ENCODE data around the gene FOXG1.

FOXG1 gene

GRCh38 chr14:28757786-28758185 is 8.8 kb upstream of the FOXG1 start:
- Histone ChIP-seq H3K27me3 (replicated peaks in 2 of 5; ENCODE audit: control insufficient read depth in 4 of 5, insufficient read depth in 5 of 5, low read length in 4 of 5) (peaks cover 20 to 92% (median 59%) of the 10 kb centered on the region in 5 experiments), H3K9me3 (ENCODE audit: control extremely low read depth in 1 of 5, control insufficient read depth in 4 of 5, insufficient read depth in 2 of 5, low read depth in 1 of 5, low read length in 4 of 5) (no peaks in the 10 kb centered on the region), H3K4me1 (ENCODE audit: control extremely low read depth in 1 of 4, control insufficient read depth in 4 of 4, insufficient read depth in 4 of 4, low read length in 3 of 4) (peaks cover 0 to 2% (median 0%) of the 10 kb centered on the region in 4 experiments), H3K4me3 (ENCODE audit: control insufficient read depth in 1 of 7, extremely low read depth in 1 of 7, insufficient read depth in 4 of 7, low read depth in 2 of 7, low read length in 6 of 7) (no peak overlapping the region), H3K27ac (ENCODE audit: insufficient read depth in 1 of 2, low read depth in 1 of 2, low read length in 2 of 2, poor library complexity in 1 of 2, severe bottlenecking in 2 of 2) (no peak overlapping the region), H3K36me3 (ENCODE audit: control insufficient read depth in 4 of 4, insufficient read depth in 4 of 4, low read length in 3 of 4) (no peaks in the 10 kb centered on the region)
- 3% methylated on average over 5 of the region's 7 CpGs for whole genome bisulfite sequencing (ENCODE audit: insufficient coverage)
- CTCF ChIA-PET: interaction anchor here (0.8 to 1.7 kb wide), 5 partner anchors 8 to 1685 kb away, joined by 3 to 6 read pairs (median 3); partner anchors contain the start of gene FOXG1
- POLR2A ChIA-PET: no interaction called here
- no peak for DNase-seq

- 2% methylated on average over 6 of the region's 12 CpGs for WGBS (ENCODE audit: insufficient coverage)
- ChIA-PET POLR2A (no interaction called here), CTCF (no interaction called here)
- Histone ChIP-seq H3K4me3 (ENCODE audit: control insufficient read depth in 1 of 7, extremely low read depth in 1 of 7, insufficient read depth in 4 of 7, low read depth in 2 of 7, low read length in 6 of 7) (no peak overlapping the region), H3K27me3 (replicated peaks in 2 of 5; ENCODE audit: control insufficient read depth in 4 of 5, insufficient read depth in 5 of 5, low read length in 4 of 5) (peaks cover 20 to 96% (median 60%) of the 10 kb centered on the region in 5 experiments), H3K4me1 (ENCODE audit: control extremely low read depth in 1 of 4, control insufficient read depth in 4 of 4, insufficient read depth in 4 of 4, low read length in 3 of 4) (peaks cover 0 to 2% (median 0%) of the 10 kb centered on the region in 4 experiments), H3K36me3 (ENCODE audit: control insufficient read depth in 4 of 4, insufficient read depth in 4 of 4, low read length in 3 of 4) (no peaks in the 10 kb centered on the region), H3K9me3 (ENCODE audit: control extremely low read depth in 1 of 5, control insufficient read depth in 4 of 5, insufficient read depth in 2 of 5, low read depth in 1 of 5, low read length in 4 of 5) (no peaks in the 10 kb centered on the region), H3K27ac (ENCODE audit: insufficient read depth in 1 of 2, low read depth in 1 of 2, low read length in 2 of 2, poor library complexity in 1 of 2, severe bottlenecking in 2 of 2) (no peak overlapping the region)
- DNase-seq: no peak
Measured at GRCh38 chr14:28758253-28758884, 8.2 kb upstream of the FOXG1 start.

- H3K4me1 ChIP-seq (ENCODE audit: control extremely low read depth in 1 of 4, control insufficient read depth in 4 of 4, insufficient read depth in 4 of 4, low read length in 3 of 4): peaks cover 0 to 2% (median 0%) of the 10 kb centered on the region in 4 experiments
- WGBS (ENCODE audit: insufficient coverage): 2% methylated on average over 19 of the region's 30 CpGs
- DNase-seq: no peak
- ChIA-PET CTCF (interaction anchor here (0.7 kb wide), 1 partner anchor 15 kb away, joined by 3 read pairs; no protein-coding TSS in a partner anchor), POLR2A (no interaction called here)
- peak overlapping the region in 1 of 7 experiments; percentile 2 for H3K4me3 ChIP-seq (ENCODE audit: control insufficient read depth in 1 of 7, extremely low read depth in 1 of 7, insufficient read depth in 4 of 7, low read depth in 2 of 7, low read length in 6 of 7)
- H3K27ac ChIP-seq (ENCODE audit: insufficient read depth in 1 of 2, low read depth in 1 of 2, low read length in 2 of 2, poor library complexity in 1 of 2, severe bottlenecking in 2 of 2): no peak overlapping the region
- H3K27me3 ChIP-seq (replicated peaks in 2 of 5; ENCODE audit: control insufficient read depth in 4 of 5, insufficient read depth in 5 of 5, low read length in 4 of 5): peaks cover 24 to 100% (median 63%) of the 10 kb centered on the region in 5 experiments
- no peaks in the 10 kb centered on the region for H3K36me3 ChIP-seq (ENCODE audit: control insufficient read depth in 4 of 4, insufficient read depth in 4 of 4, low read length in 3 of 4)
- no peaks in the 10 kb centered on the region for H3K9me3 ChIP-seq (ENCODE audit: control extremely low read depth in 1 of 5, control insufficient read depth in 4 of 5, insufficient read depth in 2 of 5, low read depth in 1 of 5, low read length in 4 of 5)
Measured at GRCh38 chr14:28758885-28759652, 7.5 kb upstream of the FOXG1 start.

GRCh38 chr14:28759653-28760313 is 6.8 kb upstream of the FOXG1 start:
- Histone ChIP-seq H3K27ac (ENCODE audit: insufficient read depth in 1 of 2, low read depth in 1 of 2, low read length in 2 of 2, poor library complexity in 1 of 2, severe bottlenecking in 2 of 2) (no peak overlapping the region), H3K4me1 (ENCODE audit: control extremely low read depth in 1 of 4, control insufficient read depth in 4 of 4, insufficient read depth in 4 of 4, low read length in 3 of 4) (peaks cover 0 to 2% (median 0%) of the 10 kb centered on the region in 4 experiments), H3K27me3 (replicated peaks in 2 of 5; ENCODE audit: control insufficient read depth in 4 of 5, insufficient read depth in 5 of 5, low read length in 4 of 5) (peaks cover 28 to 100% (median 62%) of the 10 kb centered on the region in 5 experiments), H3K9me3 (ENCODE audit: control extremely low read depth in 1 of 5, control insufficient read depth in 4 of 5, insufficient read depth in 2 of 5, low read depth in 1 of 5, low read length in 4 of 5) (no peaks in the 10 kb centered on the region), H3K36me3 (ENCODE audit: control insufficient read depth in 4 of 4, insufficient read depth in 4 of 4, low read length in 3 of 4) (no peaks in the 10 kb centered on the region), H3K4me3 (ENCODE audit: control insufficient read depth in 1 of 7, extremely low read depth in 1 of 7, insufficient read depth in 4 of 7, low read depth in 2 of 7, low read length in 6 of 7) (no peak overlapping the region)
- 8% methylated on average over 32 of the region's 36 CpGs for WGBS (ENCODE audit: insufficient coverage)
- no peak for DNase-seq
- CTCF ChIA-PET: interaction anchor here (0.7 kb wide), 1 partner anchor 14 kb away, joined by 3 read pairs; no protein-coding TSS in a partner anchor
- POLR2A ChIA-PET: no interaction called here

- H3K4me1 ChIP-seq (ENCODE audit: control extremely low read depth in 1 of 4, control insufficient read depth in 4 of 4, insufficient read depth in 4 of 4, low read length in 3 of 4): peaks cover 0 to 2% (median 0%) of the 10 kb centered on the region in 4 experiments
- H3K27me3 ChIP-seq (replicated peaks in 2 of 5; ENCODE audit: control insufficient read depth in 4 of 5, insufficient read depth in 5 of 5, low read length in 4 of 5): peaks cover 32 to 100% (median 60%) of the 10 kb centered on the region in 5 experiments
- no peak overlapping the region for H3K27ac ChIP-seq (ENCODE audit: insufficient read depth in 1 of 2, low read depth in 1 of 2, low read length in 2 of 2, poor library complexity in 1 of 2, severe bottlenecking in 2 of 2)
- no peaks in the 10 kb centered on the region for H3K36me3 ChIP-seq (ENCODE audit: control insufficient read depth in 4 of 4, insufficient read depth in 4 of 4, low read length in 3 of 4)
- CTCF ChIA-PET: interaction anchor here (1.0 to 1.1 kb wide), 2 partner anchors 10 to 13 kb away, joined by 3 to 4 read pairs; no protein-coding TSS in a partner anchor
- 6% methylated on average over 7 of the region's 9 CpGs for WGBS (ENCODE audit: insufficient coverage)
- no peak overlapping the region for H3K4me3 ChIP-seq (ENCODE audit: control insufficient read depth in 1 of 7, extremely low read depth in 1 of 7, insufficient read depth in 4 of 7, low read depth in 2 of 7, low read length in 6 of 7)
- POLR2A ChIA-PET: no interaction called here
- no peak for DNase-seq
- peaks cover 0 to 5% (median 0%) of the 10 kb centered on the region in 5 experiments for H3K9me3 ChIP-seq (ENCODE audit: control extremely low read depth in 1 of 5, control insufficient read depth in 4 of 5, insufficient read depth in 2 of 5, low read depth in 1 of 5, low read length in 4 of 5)
Measured at GRCh38 chr14:28760431-28760996, 6.1 kb upstream of the FOXG1 start.

- DNase-seq: peak in 1 of 3 donors; percentile 3
- Histone ChIP-seq H3K27ac (ENCODE audit: insufficient read depth in 1 of 2, low read depth in 1 of 2, low read length in 2 of 2, poor library complexity in 1 of 2, severe bottlenecking in 2 of 2) (no peak overlapping the region), H3K36me3 (ENCODE audit: control insufficient read depth in 4 of 4, insufficient read depth in 4 of 4, low read length in 3 of 4) (no peaks in the 10 kb centered on the region), H3K27me3 (replicated peaks in 2 of 5; ENCODE audit: control insufficient read depth in 4 of 5, insufficient read depth in 5 of 5, low read length in 4 of 5) (peaks cover 32 to 97% (median 59%) of the 10 kb centered on the region in 5 experiments), H3K4me1 (ENCODE audit: control extremely low read depth in 1 of 4, control insufficient read depth in 4 of 4, insufficient read depth in 4 of 4, low read length in 3 of 4) (peaks cover 0 to 7% (median 3%) of the 10 kb centered on the region in 4 experiments), H3K9me3 (ENCODE audit: control extremely low read depth in 1 of 5, control insufficient read depth in 4 of 5, insufficient read depth in 2 of 5, low read depth in 1 of 5, low read length in 4 of 5) (peaks cover 0 to 5% (median 0%) of the 10 kb centered on the region in 5 experiments), H3K4me3 (ENCODE audit: control insufficient read depth in 1 of 7, extremely low read depth in 1 of 7, insufficient read depth in 4 of 7, low read depth in 2 of 7, low read length in 6 of 7) (no peak overlapping the region)
- WGBS (ENCODE audit: insufficient coverage): 8% methylated on average over 31 of the region's 33 CpGs
- ChIA-PET CTCF (interaction anchor here (1.0 to 1.1 kb wide), 2 partner anchors 9 to 12 kb away, joined by 3 to 4 read pairs; no protein-coding TSS in a partner anchor), POLR2A (no interaction called here)
Measured at GRCh38 chr14:28761438-28762291, 4.9 kb upstream of the FOXG1 start.
